GM12801 (cell line): ENCODE measurements around the gene FUT8.

ENCODE experiments used
- CTCF ChIP-seq: IDR thresholded peaks from one replicate; pipeline ENCODE4 v1.5.1; 2011; ENCODE audit warnings: control low read depth; ENCODE audit not compliant: insufficient read length; ENCODE audit errors: extremely low read depth

Gene FUT8

GRCh38 chr14:65429757-65430156 lies 17.2 kb downstream of the FUT8 start:
- no peak for TF ChIP-seq CTCF

GRCh38 chr14:65431245-65431644 lies 18.7 kb downstream of the FUT8 start:
- TF ChIP-seq CTCF = no peak

GRCh38 chr14:65431951-65432350 lies 19.4 kb downstream of the FUT8 start:
- TF ChIP-seq CTCF = no peak

GRCh38 chr14:65432361-65432948 lies 19.9 kb downstream of the FUT8 start:
- no peak for TF ChIP-seq CTCF

- TF ChIP-seq CTCF = no peak
These were observed 20.6 kb downstream of the FUT8 start for GRCh38 chr14:65433157-65433556.

GRCh38 chr14:65433646-65434045 lies 21.1 kb downstream of the FUT8 start:
- TF ChIP-seq CTCF = no peak

GRCh38 chr14:65434216-65434850 lies 21.8 kb downstream of the FUT8 start:
- no peak for TF ChIP-seq CTCF
